Astrocyte (in vitro differentiated cells and primary cell): Measurements from ENCODE around the gene PKD1L1. TPM values are rescaled to one million over a fixed set of nuclear protein-coding genes. Genes with fewer than 3 reads are reported as not detected.

Experiments used
- DNase-seq: peaks from one replicate; pipeline ENCODE4 v3.0.0-alpha.2; 2010; ENCODE audit warnings: low read depth
- FAIRE-seq: peaks from 2 replicates; lab custom pipeline; 2011; peaks lifted over from hg19 to GRCh38; lab: Jason Lieb, UNC
- H2AFZ ChIP-seq: 2 replicates; pipeline ENCODE4 v1.6.0; 2012; ENCODE audit warnings: low read depth, low read length, inconsistent platforms
- H3K27ac ChIP-seq: 2 replicates; pipeline ENCODE4 v1.5.1; 2011; ENCODE audit warnings: low read depth, low read length, inconsistent platforms
- H3K27me3 ChIP-seq: 2 replicates; pipeline ENCODE4 v1.6.0; 2011; ENCODE audit warnings: low read length, inconsistent platforms; ENCODE audit not compliant: insufficient read depth
- H3K36me3 ChIP-seq: 2 replicates; pipeline ENCODE4 v1.5.1; 2011; ENCODE audit warnings: low read length, inconsistent platforms; ENCODE audit not compliant: insufficient read depth
- H3K4me1 ChIP-seq: 2 replicates; pipeline ENCODE4 v1.5.1; 2011; ENCODE audit warnings: low read length, inconsistent platforms; ENCODE audit not compliant: insufficient read depth
- H3K4me2 ChIP-seq: 2 replicates; pipeline ENCODE4 v1.6.0; 2012; ENCODE audit warnings: low read length, inconsistent platforms
- H3K4me3 ChIP-seq: 2 replicates; pipeline ENCODE4 v1.5.1; 2011; ENCODE audit warnings: low read depth, mild to moderate bottlenecking, low read length, inconsistent platforms; ENCODE audit not compliant: insufficient read depth
- H3K79me2 ChIP-seq: 2 replicates; pipeline ENCODE4 v1.6.0; 2012; ENCODE audit warnings: mild to moderate bottlenecking, low read length, inconsistent platforms; ENCODE audit not compliant: insufficient read depth
- H3K9ac ChIP-seq: 2 replicates; pipeline ENCODE4 v1.6.0; 2012; ENCODE audit warnings: mild to moderate bottlenecking, low read length, inconsistent platforms
- H3K9me3 ChIP-seq: 2 replicates; pipeline ENCODE4 v1.5.1; 2012; ENCODE audit warnings: low read depth, mild to moderate bottlenecking, low read length, inconsistent platforms; ENCODE audit not compliant: insufficient read depth
- H4K20me1 ChIP-seq: 2 replicates; pipeline ENCODE4 v1.6.0; 2012; ENCODE audit warnings: low read length, inconsistent platforms; ENCODE audit not compliant: insufficient read depth
- H3K27ac Mint-ChIP-seq: one replicate; pipeline ENCODE4 v1.8.0; 2021; ENCODE audit warnings: mild to moderate bottlenecking, mixed read lengths; ENCODE audit not compliant: unreplicated experiment
- H3K27me3 Mint-ChIP-seq: one replicate; pipeline ENCODE4 v1.8.0; 2021; ENCODE audit warnings: low read depth, mixed read lengths; ENCODE audit not compliant: unreplicated experiment
- H3K36me3 Mint-ChIP-seq: one replicate; pipeline ENCODE4 v1.8.0; 2021; ENCODE audit warnings: low read depth, mixed read lengths; ENCODE audit not compliant: unreplicated experiment
- H3K4me1 Mint-ChIP-seq: one replicate; pipeline ENCODE4 v1.8.0; 2021; ENCODE audit warnings: low read depth, mixed read lengths; ENCODE audit not compliant: unreplicated experiment
- H3K4me3 Mint-ChIP-seq: one replicate; pipeline ENCODE4 v1.8.0; 2021; ENCODE audit warnings: mild to moderate bottlenecking, moderate library complexity, mixed read lengths; ENCODE audit not compliant: unreplicated experiment
- H3K9me3 Mint-ChIP-seq: one replicate; pipeline ENCODE4 v1.8.0; 2021; ENCODE audit warnings: mild to moderate bottlenecking, mixed read lengths; ENCODE audit not compliant: unreplicated experiment
- EZH2 ChIP-seq: IDR thresholded peaks from 2 replicates; pipeline ENCODE4 v1.6.1; 2012; ENCODE audit warnings: mild to moderate bottlenecking, low read length, inconsistent platforms; ENCODE audit not compliant: insufficient read depth
- total RNA-seq: library from RNA; stranded (reverse); gene quantifications from 2 replicates; pipeline ENCODE4 v1.2.1, GENCODE V29; 2021
- TF ChIP-seq, protein P1 (sequence below): IDR thresholded peaks from 2 replicates; pipeline ENCODE4 v1.5.1; 2011; ENCODE audit warnings: low read depth, mild to moderate bottlenecking, inconsistent platforms, low read length, moderate library complexity; ENCODE audit not compliant: insufficient read depth

Gene PKD1L1
- total RNA-seq, 1 donor from 2014 or later: 0.39 TPM

DNA sequence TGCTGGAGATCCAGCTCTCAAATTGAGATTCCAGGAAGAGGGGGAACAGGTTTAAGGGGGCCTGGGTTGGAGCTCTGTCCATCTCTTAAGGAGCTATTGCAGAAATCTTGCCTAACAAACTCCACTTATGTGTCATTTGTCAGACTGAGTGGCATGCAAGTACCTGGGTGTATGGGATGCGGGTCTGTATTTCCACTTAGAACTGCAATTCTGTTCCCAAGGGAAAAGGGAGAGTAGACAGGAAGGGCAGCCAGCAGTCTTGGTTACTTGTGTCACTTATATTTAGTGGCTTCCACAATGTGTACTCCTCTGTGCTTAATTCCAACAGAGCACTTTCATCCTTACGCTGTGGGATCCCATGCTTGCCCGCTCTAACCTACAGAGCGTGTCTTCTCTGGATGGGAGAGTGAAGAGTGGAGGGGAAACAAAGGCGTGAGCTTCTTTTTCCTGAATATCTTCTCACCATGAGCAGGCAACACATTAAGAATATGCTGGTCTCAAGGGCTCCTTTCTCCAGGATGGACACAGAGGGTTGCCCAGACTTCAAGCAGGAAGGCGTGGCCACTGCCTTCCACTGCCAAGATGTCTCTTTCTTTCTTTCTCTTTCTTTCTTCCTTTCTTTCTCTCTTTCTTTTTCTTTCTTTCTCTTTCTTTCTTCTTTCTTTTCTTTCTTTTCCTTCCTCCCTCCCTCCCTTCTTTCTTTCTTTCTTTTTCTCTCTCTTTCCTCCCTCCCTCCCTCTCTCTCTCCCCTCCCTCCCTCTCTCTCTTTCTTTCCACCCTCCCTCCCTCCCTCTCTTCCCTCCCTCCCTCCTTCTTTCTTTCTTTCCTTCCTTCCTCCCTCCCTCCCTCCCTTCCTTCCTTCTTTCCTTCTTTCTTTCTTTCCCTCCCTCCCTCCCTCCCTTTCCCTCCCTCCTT, 212.6 kb downstream of the PKD1L1 start:
- Histone ChIP-seq H3K9me3 (no peaks in the 10 kb centered on the region), H3K4me2 (no peak overlapping the region), H3K4me3 (no peak overlapping the region), H3K27ac (no peak overlapping the region), H3K9ac (no peak overlapping the region), H3K79me2 (no peaks in the 10 kb centered on the region), H3K36me3 (no peaks in the 10 kb centered on the region), H3K27me3 (no peaks in the 10 kb centered on the region), H4K20me1 (no peaks in the 10 kb centered on the region), H3K4me1 (no peaks in the 10 kb centered on the region), H2AFZ (no peak overlapping the region)
- no peak overlapping the region for H3K27ac Mint-ChIP-seq
- FAIRE-seq (no peak), DNase-seq (no peak)
- H3K27me3 Mint-ChIP-seq: peaks cover 12% of the 10 kb centered on the region
- no peak overlapping the region for H3K4me3 Mint-ChIP-seq
- TF ChIP-seq, protein P1, sequence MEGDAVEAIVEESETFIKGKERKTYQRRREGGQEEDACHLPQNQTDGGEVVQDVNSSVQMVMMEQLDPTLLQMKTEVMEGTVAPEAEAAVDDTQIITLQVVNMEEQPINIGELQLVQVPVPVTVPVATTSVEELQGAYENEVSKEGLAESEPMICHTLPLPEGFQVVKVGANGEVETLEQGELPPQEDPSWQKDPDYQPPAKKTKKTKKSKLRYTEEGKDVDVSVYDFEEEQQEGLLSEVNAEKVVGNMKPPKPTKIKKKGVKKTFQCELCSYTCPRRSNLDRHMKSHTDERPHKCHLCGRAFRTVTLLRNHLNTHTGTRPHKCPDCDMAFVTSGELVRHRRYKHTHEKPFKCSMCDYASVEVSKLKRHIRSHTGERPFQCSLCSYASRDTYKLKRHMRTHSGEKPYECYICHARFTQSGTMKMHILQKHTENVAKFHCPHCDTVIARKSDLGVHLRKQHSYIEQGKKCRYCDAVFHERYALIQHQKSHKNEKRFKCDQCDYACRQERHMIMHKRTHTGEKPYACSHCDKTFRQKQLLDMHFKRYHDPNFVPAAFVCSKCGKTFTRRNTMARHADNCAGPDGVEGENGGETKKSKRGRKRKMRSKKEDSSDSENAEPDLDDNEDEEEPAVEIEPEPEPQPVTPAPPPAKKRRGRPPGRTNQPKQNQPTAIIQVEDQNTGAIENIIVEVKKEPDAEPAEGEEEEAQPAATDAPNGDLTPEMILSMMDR: no peak
- no peak for TF ChIP-seq EZH2
- H3K9me3 Mint-ChIP-seq: no peaks in the 10 kb centered on the region
- no peaks in the 10 kb centered on the region for H3K36me3 Mint-ChIP-seq
- peaks cover 11% of the 10 kb centered on the region for H3K4me1 Mint-ChIP-seq

DNA sequence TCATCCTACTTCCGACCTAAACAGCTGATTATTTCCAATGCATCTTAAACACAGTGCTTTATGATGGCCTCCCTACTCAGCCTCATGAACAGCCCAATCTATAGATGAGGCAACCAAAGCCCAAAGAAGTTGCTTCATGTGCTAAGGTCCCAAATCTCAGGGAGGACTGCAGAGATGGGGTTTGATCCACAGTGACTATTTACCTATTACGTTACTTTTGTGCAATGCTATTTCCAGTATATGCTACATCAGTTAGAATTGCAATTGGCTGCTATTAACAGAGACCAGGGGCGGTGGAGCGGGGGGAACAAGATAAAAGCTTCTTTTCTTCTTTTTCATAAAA, 213.3 kb downstream of the PKD1L1 start:
- H3K27me3 Mint-ChIP-seq: peaks cover 12% of the 10 kb centered on the region
- H3K27ac ChIP-seq: no peak overlapping the region
- no peak for TF ChIP-seq EZH2
- TF ChIP-seq, protein P1: no peak
- H3K9me3 Mint-ChIP-seq: no peaks in the 10 kb centered on the region
- no peaks in the 10 kb centered on the region for H3K9me3 ChIP-seq
- no peaks in the 10 kb centered on the region for H3K36me3 ChIP-seq
- peaks cover 14% of the 10 kb centered on the region for H3K4me1 Mint-ChIP-seq
- no peak overlapping the region for H3K4me3 Mint-ChIP-seq
- DNase-seq (no peak), FAIRE-seq (no peak)
- H4K20me1 ChIP-seq: no peaks in the 10 kb centered on the region
- no peak overlapping the region for H2AFZ ChIP-seq
- no peaks in the 10 kb centered on the region for H3K36me3 Mint-ChIP-seq
- H3K9ac ChIP-seq: no peak overlapping the region
- no peak overlapping the region for H3K4me3 ChIP-seq
- H3K4me1 ChIP-seq: peaks cover 3% of the 10 kb centered on the region
- no peaks in the 10 kb centered on the region for H3K79me2 ChIP-seq
- no peak overlapping the region for H3K4me2 ChIP-seq
- no peak overlapping the region for H3K27ac Mint-ChIP-seq
- H3K27me3 ChIP-seq: no peaks in the 10 kb centered on the region
